GM21737 (cell line): ENCODE data around the gene TMEM98.
"Not testable (repeated sequence)": the region's sequence is repeated elsewhere in the genome, so short reads cannot be mapped to it uniquely, and the experiment has no call there.

ENCODE experiments used
- ATAC-seq: cut with Tn5 transposase; IDR thresholded peaks from one replicate; pipeline ENCODE4 v1.9.1; 2021; ENCODE audit warnings: mild to moderate bottlenecking, moderate library complexity; ENCODE audit not compliant: unreplicated experiment

TMEM98 gene

DNA sequence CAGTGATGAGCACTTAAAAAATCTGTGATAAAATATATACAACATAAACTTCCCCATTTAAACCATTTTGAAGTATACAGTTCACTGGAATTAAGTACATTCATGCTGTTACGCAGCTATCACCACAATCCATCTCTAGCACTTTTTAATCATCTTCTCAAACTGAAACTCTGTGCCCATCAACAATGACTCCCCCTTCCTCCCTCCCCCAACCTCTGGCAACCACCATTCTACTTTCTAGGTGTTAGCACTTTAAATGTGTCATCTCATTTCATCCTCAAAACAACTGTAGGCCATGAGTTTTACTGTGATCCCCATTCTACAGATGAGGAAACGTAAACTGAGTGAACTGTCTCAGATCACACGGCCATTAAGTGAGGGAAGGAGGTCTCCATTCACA, 13.8 kb upstream of the TMEM98 start:
- no peak for ATAC-seq

DNA sequence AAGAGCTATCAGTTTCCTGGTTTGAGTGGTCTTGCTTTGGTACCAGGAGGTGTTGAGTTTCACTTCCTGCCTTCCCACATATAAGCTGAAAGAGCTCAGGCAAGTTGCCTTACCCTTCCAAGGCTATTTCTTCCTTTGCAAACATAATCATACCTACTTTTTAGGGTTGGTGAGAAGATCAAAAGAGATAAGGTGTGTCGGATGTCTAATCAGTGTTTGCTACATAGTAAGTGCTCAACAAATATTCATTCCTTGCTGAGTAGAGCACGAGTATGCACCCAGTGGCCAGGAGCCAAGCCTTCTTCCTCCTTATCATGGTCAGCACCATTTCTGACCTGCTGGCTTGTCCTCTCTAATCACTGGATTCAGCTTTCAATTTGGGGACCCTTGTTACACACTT, 12.7 kb upstream of the TMEM98 start:
- no peak for ATAC-seq

DNA sequence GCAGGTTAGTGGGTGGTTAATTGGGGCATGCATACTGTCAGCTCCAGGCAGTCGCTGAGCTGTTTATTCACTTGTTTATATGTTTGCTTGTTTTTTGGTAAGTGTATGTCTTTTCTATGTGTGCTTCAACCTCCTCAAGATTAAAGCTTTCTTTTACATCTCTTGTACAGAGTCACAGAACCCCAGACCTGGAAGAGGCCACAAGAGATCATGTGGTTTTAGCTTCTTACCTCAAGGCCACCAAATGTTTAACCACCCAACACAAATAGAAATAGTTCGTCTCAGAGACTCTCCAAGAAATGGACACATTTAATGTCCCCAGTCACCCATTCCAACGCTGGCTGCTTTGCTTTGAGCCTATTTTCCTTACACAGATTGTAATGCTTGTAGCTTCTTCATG, 11.8 kb upstream of the TMEM98 start:
- ATAC-seq, result no peak

DNA sequence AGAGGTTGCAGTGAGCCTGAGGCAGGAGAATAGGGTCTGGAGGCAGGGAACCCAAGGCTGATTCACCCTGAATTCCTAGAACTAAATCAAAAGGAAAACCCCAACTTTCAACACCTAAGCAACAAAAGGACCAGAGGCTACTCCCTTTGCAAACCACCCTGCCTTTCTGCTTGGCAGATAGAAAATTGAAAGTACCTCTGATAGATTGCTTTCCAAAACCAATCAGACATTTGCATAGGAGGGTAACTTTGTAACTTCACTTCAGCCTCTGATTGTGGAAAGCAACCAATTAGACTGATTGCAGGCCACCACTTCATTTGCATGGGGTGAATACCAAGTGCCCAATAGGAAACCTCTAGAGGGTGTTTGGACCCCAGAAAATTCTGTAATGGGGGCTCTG, 10.9 kb upstream of the TMEM98 start:
- ATAC-seq, result no peak

DNA sequence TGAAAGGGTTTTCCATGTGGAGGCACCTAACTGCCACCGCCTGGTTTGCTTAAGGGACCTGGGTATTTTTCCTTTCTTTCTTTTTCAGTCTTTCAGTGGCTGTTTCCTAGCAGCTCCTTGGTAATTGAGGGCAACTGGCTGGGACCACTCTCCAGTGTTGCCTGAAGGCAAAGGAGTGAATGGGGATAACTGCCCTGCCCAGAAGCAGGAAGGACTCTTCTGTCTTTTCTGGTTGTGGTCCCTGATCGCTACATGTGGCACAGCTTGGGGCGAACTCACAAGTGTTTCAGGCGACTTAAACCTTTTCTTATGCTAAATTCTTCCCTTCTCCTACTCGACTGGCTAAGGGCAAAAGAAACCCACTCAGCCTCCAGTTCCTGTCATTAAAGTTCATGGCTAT, 10.1 kb upstream of the TMEM98 start:
- no peak for ATAC-seq

DNA sequence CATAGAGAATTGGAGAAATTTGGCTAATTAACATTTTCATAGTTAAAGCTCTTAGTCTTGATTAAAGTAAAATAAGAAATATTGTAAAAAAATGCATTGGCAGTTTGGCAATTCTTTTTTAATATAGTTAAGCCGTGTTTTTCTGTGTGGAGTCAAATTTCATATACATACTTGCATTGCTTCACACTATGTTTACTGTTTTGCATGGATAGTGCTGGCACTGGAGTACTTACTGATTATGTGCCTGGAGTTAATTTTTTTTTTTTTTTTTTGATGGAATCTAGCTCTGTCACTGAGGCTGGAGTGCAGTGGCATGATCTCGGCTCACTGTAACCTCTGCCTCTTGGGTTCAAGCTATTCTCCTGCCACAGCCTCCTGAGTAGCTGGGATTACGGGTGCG, 8.1 kb upstream of the TMEM98 start:
- not testable (repeated sequence) for ATAC-seq

DNA sequence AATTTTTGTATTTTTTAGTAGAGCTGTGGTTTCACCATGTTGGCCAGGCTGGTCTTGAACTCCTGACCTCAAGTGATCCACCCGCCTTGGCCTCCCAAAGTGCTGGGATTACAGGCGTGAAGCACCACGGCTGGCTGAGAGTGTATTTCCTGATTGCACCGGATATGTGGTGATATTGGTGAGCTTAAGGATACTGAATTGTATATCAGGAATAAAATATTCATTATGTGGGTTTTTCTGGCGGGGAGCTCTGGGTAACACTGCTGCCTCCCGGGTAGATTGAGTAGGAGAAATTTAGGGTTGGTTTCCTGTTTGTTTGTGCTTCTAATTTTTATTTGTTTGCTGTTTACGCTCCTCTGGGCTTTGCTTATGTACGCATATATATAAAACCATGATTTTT, 7.7 kb upstream of the TMEM98 start:
- ATAC-seq, result no peak

DNA sequence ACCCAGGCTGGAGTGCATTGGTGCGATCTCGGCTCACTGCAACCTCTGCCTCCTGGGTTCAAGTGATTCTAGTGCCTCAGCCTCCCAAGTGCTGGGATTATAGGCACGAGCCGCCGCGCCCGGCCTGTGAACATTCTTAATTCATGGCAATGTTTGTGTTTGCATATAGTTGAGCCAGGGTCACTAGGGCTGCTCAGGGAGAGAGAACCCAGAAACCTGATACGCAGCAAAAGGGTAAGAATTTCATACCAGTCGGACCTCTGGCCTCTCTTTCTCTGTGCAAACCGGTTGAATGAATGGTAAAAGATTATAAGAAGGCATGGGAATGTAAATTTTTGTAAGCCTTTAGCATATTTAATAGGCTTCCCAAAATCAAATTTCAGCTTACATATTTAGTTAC, 6.9 kb upstream of the TMEM98 start:
- ATAC-seq, result no peak

DNA sequence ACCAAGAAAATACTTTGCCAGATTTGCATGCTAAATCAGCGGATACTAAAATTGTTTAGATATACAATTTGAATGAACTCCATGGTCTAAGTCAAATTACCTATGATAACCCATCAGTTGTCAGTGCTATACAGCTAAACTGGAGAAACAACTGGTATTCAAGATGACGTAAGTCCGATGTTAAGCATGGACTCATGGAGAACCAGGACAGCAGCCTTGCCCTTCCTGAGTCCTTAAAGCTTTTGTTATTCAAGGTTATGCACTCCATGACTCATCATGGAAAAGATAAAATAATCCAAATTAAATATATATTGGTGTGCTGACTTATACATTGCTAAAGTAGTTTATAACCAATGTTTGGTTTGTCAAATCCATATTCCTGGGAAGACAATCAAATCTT, 4.0 kb upstream of the TMEM98 start:
- not testable (repeated sequence) for ATAC-seq

DNA sequence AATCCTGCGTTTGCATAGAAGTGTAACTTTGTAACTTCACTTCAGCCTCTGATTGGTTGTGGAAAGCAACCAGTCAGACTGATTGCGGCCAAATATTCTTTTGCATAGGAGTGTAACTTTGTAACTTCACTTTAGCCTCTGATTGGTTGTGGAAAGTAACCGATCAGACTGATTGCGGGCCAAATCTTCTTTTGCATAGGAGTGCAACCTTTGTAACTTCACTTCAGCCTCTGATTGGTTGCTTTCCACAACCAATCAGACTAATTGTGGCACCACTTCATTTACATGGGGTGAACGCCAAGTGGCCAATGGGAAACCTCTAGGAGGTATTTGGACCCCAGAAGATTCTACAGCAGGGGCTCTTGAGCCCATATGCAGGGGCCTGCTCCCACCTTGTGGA, 1.8 kb upstream of the TMEM98 start:
- no peak for ATAC-seq

DNA sequence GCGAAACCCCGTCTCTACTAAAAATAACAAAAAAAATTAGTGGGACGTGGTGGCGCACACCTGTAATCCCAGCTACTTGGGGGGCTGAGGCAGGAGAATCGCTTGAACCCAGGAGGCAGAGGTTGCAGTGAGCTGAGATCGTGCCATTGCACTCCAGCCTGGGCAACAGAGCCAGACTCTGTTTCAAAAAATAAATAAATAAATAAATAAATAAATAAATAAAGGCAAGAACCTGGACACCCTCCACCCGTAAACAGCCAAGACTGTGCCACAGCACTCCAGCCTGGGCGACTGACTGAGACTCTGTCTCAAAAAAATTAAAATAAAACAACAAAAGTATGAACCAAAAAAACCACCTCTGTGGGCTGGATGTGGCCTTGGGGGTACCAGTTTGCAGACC, 1.2 kb upstream of the TMEM98 start:
- ATAC-seq, result not testable (repeated sequence)

DNA sequence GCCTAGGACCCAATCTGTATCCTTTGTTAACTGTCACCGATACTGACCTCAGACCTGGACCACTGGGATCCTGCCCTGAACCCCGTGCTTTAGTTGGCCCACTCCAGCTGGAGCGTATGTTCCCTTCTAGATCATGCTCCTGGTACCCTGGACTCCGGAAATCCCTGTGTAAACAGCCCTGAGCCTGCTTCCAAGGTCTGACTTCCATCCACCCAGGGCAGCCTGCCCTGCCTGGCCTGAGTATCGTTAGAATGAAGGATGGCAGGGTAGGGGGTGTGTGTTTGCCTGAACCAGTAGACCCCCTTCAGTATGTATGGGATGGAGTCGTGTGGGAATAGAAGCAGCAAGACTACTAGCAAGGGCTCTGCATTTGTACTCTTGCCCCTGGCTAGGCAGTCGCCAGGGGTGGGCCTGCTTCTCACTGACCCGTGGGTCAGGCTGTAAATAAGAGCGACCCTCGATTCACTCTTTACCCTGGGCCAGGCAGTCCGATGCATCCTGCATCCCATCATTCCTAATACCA, 691 bp upstream of the TMEM98 start:
- no peak for ATAC-seq

DNA sequence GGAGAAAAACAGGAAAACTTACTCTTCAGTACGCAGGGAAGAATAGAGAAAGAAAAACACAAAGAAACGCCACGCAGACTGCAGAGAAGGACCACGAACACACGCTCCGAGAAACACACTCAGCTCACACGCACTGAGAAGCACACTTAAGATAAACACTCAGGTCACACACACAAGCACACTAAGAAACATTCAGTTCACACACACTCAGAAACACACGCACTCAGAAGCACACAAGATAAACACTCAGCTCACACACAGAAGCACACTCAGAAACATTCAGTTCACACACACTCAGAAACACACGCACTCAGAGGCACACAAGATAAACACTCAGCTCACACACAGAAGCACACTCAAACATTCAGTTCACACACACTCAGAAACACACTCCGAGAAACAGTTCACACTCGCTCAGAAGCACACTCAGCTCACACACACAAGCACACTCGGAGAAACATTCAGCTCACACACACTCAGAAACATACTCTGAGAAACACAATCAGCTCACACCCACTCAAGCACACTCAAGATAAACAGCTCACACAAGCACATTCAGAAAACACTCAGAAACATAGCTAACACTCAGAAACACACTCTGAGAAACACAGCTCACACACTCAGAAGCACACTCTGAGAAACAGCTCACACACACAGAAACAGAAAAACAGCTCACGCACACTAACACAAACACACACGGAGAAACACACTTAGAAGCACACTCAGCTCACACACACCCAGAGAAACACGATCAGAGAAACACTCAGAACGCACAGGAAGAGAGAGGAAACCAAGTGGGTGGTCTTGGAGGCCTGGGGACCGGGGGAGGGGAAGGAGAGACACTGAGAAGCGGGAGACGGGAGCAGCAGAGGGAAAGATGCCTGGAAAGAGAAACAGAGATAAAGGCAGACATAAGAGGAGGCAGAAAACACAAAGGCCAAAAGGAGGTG, 908 bp downstream of the TMEM98 start:
- no peak for ATAC-seq

DNA sequence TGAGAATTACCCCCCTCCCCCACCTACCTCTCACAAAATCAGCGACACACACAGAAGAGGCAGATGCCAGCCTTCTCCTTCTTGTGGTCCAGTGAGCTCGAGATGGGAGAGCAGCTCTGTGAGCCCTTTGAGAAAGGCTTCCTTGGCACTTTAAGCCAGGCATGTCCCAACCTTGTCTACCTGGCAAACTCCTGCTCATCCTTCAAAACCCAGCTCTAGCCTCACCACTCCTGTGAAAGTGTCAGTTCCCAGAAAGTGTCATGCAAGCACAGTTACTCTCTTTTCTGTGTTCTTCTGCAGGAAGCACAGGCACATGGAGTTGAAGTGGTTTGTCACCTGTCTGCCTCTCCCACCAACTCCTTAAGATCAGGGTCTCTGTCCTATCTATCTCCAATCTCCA, 1.6 kb downstream of the TMEM98 start:
- no peak for ATAC-seq

DNA sequence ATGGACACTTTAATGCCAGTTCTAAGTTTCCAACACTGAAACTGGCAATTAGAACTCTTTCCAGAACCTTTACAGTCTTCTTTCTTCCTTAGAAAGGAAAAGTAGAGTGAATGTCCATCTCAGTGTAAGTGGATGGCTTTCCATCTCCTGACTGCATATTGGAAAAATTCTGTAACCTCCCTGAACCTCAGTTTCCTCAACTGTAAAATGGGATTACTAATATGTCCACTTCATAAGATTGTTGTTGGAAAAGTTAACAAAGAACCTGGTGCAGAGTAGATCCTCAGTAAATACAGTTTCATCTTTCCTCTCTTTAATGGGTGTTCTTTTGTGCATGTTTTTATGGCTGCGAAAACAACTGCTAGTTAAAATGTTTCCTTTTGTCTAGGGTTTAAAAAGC, 2.6 kb downstream of the TMEM98 start:
- no peak for ATAC-seq

DNA sequence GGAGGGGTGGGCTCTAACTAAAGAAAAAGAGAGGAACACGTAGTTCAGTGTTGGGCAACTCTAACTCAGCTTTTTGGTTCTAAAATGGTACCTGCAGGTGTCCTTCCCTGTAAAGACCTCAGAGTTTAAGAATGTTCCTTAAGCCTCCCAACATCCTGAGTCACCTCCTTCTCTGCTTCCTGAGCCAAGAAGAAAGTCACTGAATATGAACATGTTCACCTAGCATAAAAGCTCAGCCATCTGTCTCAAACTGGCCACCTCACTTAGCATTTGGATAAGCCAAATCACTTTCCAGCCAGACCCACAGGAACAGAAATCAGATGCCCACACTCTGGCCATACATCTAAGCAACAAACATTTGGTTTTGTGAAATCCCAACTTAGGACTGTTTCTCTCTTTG, 3.7 kb downstream of the TMEM98 start:
- no peak for ATAC-seq

DNA sequence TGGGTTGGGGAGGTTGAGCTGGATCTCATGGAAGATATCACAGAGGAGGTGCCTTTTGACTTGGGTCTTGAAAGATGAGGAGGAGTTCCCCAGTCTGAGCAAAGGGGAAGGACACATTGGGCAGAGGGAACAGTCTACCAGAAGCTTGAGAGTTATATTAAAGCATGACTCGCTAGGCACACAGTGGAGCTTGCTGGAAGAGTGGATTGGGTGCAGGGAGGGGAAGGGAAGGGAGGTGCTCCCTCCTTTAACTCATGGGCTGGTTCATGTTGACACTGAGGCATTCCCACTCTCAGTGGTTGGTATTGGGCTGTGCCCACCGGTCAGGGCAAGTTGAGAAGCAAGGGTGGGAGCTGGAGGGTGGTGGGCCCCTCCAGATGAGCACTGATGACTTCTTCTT, 5.9 kb downstream of the TMEM98 start:
- no peak for ATAC-seq

DNA sequence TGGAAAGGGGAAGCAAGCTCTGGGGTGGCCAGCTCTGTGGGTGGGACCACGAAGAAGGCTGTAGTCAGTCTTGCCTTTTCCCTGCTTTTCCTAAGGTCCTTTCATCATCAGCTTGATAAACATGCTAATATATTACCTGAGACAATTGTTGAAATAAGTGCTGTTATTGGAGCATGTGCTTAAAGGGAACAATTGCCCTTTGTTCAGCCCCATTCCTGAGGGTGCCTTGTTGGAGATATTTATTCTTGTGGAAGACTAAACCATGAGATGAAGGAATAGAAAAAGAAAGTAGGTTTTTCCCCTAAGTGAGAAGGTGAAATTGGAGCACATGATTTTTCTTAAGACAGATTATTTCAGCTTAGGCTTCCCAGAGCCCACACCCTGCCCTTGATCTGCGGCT, 7.8 kb downstream of the TMEM98 start:
- ATAC-seq, result no peak

DNA sequence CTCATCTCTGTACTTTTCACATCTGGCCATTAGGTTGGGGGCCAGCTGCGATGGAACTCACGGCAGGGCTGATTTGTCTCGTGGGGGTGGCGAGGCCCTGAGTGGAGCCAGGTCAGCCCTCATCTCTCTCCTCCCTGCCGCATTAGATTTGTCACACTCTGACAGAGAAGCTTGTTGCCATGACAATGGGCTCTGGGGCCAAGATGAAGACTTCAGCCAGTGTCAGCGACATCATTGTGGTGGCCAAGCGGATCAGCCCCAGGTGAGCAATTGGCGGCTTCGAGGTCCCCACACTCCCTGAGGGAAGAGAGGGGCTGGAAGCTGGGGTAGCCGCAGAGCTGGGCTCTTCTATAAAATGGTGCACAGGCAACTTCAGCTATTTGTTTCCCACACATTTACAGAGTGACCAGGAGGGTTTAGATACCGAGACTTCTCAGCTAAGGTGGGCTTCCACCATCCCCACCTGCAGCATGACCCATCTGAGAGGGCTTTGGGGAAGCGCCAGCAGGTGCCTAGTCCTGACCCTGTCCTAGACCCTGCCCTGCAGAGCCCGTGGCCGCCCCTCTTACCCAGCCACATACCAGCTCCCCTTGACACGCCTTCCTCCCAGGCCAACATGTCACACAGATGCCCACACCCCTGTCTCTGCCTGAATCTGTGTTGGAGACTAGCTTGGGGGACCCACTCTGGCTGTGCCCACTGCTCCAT, 8.4 kb downstream of the TMEM98 start:
- no peak for ATAC-seq

DNA sequence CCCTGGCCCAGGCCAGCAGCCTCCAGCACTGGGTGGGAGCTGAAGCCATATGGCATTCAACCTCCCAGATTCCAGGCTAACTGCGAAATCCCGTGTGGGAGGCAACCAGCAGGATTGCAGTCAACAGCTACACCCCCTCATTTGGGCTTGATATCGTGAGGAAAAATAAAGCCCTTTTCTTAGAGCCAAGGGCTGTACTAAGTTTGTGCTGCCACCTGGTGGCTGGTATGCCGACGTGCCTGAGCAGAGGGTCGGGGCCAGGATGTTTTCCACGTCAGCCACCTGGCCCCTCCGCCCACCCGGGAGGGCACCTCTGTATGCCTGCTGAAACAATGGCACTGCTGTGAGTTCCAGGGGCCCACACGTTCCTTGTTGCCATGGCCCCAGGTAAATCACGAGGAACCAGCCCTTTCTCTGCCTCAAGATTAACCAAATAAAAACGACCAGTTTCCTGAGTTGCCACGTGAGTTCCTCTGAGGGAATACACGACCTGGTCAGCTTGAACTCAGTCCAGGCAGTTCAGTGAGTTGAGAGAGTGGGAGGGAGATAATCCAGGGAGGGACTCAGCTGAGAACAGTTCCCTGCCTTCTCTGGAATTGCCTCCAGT, 9.0 kb downstream of the TMEM98 start:
- ATAC-seq, result no peak

DNA sequence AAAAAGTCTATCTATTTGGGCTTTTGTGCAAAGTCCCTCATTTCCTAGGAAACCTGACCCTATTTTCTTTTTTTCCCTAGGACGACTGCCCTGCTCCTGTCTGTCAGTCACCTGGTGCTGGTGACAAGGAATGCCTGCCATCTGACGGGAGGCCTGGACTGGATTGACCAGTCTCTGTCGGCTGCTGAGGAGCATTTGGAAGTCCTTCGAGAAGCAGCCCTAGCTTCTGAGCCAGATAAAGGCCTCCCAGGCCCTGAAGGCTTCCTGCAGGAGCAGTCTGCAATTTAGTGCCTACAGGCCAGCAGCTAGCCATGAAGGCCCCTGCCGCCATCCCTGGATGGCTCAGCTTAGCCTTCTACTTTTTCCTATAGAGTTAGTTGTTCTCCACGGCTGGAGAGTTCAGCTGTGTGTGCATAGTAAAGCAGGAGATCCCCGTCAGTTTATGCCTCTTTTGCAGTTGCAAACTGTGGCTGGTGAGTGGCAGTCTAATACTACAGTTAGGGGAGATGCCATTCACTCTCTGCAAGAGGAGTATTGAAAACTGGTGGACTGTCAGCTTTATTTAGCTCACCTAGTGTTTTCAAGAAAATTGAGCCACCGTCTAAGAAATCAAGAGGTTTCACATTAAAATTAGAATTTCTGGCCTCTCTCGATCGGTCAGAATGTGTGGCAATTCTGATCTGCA, 12.9 kb downstream of the TMEM98 start:
- no peak for ATAC-seq
